GM10248 (cell line): Measurements from ENCODE around the gene CDHR3.

ENCODE experiments used
- CTCF ChIA-PET: fragments of 300-600 bp; sonication (Branson Sonifier 250); formaldehyde crosslinking; extraction: SDS; loops from one replicate; lab custom pipeline; 2021; ENCODE audit warnings: antibody characterized with exemption; lab: Yijun Ruan, JAX
- POLR2A ChIA-PET: fragments of 350-650 bp; sonication (Branson Sonifier 250); formaldehyde crosslinking; extraction: SDS; loops from one replicate; lab custom pipeline; 2020; ENCODE audit warnings: antibody characterized with exemption; lab: Yijun Ruan, JAX
- DNase-seq: peaks from one replicate; pipeline ENCODE4 v3.0.0; 2012; ENCODE audit errors: extremely low spot score
- CTCF ChIP-seq: IDR thresholded peaks from 2 replicates; pipeline ENCODE4 v1.5.1; 2012; ENCODE audit warnings: mild to moderate bottlenecking, low read depth; ENCODE audit errors: extremely low read depth, missing control alignments, control extremely low read depth

The CDHR3 gene

DNA sequence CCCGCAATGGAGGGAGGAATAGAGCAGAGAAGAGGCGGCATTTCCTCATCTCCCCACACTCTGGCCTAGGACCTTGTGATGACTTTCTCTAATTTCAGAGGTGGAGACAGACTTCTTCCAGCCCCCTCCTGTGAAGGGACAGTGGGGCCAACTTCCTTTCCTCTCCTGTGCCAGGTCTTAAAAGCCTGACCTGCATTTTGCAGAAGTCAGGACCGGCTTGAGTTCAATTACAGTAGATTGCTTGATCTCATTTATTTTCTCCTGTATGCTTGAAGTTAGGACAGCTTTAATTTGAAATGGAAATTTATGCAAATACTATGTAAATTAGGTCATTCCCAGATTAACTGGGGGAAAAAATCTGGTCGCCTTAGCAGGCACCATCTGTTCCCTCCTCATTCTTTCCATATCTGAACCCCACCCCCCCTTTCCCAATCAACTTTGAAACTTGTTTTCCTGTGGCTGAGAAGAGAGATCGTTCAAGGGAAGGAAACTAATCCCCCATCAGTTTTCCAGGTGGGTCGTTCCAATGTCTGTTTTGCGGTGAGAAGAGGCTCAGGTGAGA lies 92.0 kb downstream of the CDHR3 start:
- ChIA-PET POLR2A (no interaction called here), CTCF (interaction anchor here (1.1 to 7.8 kb wide), 5 partner anchors 13 to 462 kb away, joined by 3 to 163 read pairs (median 47); no protein-coding TSS in a partner anchor)
- DNase-seq: no peak
- TF ChIP-seq CTCF: no peak

DNA sequence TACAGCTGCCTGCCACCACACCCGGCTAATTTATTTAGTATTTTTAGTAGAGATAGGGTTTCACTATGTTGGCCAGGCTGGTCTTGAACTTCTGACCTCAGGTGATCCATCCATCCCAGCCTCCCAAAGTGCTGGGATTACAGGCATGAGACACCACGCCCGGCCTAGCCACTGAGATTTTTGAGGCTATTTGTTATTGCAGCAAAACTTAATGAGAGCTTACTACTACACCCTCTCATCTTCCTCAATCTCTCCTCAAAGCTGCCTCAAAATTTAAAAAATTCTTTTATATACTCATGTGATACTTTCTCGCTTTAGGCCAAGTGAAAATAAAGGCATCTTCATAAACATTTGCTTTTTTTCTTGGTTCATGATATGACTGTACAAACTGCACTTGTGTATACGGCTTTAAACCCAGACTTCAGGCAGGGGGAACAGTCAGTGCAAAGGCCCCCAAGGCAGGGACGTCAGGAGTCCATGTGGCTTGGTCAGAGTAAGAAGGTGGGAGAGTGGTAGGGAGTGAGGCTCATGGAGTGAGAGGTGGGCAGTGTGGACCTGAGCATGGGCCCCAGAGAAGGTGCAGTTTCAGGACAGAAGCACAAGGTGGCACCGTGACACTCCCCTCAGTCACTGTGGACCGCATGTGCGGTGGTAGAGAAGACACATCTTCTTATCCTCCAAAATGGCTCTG lies 93.6 kb downstream of the CDHR3 start:
- POLR2A ChIA-PET: no interaction called here
- peak; percentile 82 for DNase-seq
- CTCF ChIA-PET: interaction anchor here (0.7 to 7.8 kb wide), 22 partner anchors 10 to 587 kb away, joined by 3 to 163 read pairs (median 4); partner anchors contain the start of gene SYPL1
- TF ChIP-seq CTCF: peak; percentile 94

GRCh38 chr7:106057204-106057961 lies 94.3 kb downstream of the CDHR3 start:
- ChIA-PET CTCF (interaction anchor here (0.7 to 7.8 kb wide), 25 partner anchors 10 to 587 kb away, joined by 3 to 163 read pairs (median 4); partner anchors contain the start of gene SYPL1), POLR2A (no interaction called here)
- no peak for TF ChIP-seq CTCF
- DNase-seq: no peak

GRCh38 chr7:106057962-106058927 lies 95.2 kb downstream of the CDHR3 start:
- TF ChIP-seq CTCF: no peak
- peak; percentile 79 for DNase-seq
- POLR2A ChIA-PET: interaction anchor here (0.5 kb wide), 1 partner anchor 163 kb away, joined by 3 read pairs; no protein-coding TSS in a partner anchor
- CTCF ChIA-PET: interaction anchor here (0.6 to 7.8 kb wide), 24 partner anchors 10 to 432 kb away, joined by 3 to 163 read pairs (median 4); partner anchors contain the start of gene SYPL1

DNA sequence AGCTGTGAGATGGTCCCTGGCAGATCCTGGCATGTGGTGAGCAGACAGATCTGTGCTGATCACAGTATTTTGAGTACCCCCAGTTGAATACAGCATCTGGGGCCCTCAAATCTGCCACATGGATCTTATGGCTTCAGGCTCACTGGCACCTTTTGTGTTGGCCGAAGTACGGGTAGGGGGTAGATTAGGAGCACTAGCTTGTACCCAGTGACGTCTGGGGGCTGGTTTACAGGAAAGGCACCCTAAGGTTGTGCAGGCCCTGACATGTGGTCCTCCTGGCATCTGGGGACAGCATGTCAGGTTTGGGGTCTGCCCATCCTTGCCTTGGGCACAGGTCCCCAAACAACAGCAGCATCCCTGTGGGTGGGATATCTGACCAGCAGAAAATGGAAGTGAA lies 95.9 kb downstream of the CDHR3 start:
- TF ChIP-seq CTCF: no peak
- DNase-seq: no peak
- ChIA-PET CTCF (interaction anchor here (0.6 to 7.8 kb wide), 12 partner anchors 13 to 404 kb away, joined by 3 to 163 read pairs (median 4); no protein-coding TSS in a partner anchor), POLR2A (interaction anchor here (0.5 kb wide), 1 partner anchor 162 kb away, joined by 3 read pairs; no protein-coding TSS in a partner anchor)
